NCI-H1417 treated with DMSO at 0.1 percent for 48 hours (cell line): ENCODE measurements around the gene GPC3.
"Not testable (repeated sequence)": the region's sequence is repeated elsewhere in the genome, so short reads cannot be mapped to it uniquely, and the experiment has no call there.

Experiments used
- DNase-seq: peaks from one replicate; lab custom pipeline; 2025; lab: John Stamatoyannopoulos, UW

The GPC3 gene

DNA sequence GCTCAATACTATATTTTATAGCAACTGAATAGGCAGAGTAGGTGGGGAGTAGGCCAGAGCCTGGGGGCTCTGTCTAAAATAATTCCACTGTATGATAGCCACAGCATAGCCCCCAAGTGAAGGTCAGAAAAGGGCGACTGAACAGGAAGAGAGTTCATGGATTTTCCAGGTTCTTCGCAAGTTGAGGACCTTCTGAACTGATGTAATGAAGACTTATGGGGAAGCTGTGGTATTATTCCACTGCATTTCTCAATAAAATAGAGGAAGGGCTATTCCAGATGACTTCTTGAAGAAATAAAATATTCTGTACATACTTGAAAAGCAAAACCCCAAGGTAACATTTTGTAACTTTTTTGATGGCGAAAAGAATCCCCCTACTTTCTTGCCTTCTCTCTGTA, 338.7 kb downstream of the GPC3 start:
- no peak for DNase-seq

DNA sequence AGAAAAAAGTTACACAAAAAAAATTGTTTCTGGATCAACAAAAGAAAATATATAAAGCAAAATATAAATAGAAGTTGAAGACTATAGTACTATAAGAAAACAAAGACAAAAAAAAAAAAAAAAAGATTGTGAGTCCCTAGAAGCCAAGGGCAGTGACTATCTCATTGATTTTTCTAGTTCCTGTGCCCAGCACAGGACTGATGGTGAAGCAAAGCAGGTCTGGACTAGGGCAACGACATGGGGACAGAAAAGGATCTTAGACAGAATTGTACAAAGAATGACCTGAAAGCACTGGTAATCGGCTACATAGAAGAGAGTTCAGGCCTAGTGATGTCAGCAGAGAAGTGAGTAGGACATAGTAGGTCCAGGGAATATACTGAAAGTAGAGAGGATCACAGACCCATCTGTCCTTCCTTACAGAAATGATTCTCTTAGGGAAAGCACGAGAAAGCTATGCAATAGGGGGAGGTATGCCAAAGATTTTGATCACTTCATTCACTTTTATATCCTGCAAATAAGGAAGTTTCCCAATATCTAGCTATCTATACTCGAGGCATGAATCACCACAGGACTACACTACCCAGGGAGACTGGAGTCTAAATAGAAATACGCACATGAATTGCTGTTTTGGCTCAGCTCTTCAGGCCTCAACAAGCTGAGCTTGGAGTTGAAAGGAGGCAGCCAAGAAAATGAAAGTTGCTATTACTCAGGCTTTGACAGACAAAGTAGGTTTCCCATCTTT, 339.2 kb downstream of the GPC3 start:
- DNase-seq: no peak

DNA sequence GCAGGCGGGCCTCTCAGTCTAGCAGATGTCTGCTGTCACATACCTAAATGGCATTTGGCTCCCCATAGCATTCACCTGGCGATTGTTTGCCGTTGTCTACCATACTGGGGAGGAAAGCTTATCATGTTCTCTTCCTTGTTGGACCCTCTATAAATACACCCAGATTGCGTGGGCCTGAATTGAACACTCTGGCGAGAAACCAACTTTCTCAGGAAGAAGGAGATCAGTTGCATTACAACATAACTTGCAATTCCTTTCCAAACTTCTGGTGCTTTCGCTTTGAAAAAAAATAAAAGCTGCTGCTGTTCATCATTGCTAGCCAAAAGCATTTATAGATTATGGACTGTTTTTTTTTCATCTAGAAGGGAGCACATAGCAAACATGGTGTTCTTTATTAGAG, 340.1 kb downstream of the GPC3 start:
- no peak for DNase-seq

DNA sequence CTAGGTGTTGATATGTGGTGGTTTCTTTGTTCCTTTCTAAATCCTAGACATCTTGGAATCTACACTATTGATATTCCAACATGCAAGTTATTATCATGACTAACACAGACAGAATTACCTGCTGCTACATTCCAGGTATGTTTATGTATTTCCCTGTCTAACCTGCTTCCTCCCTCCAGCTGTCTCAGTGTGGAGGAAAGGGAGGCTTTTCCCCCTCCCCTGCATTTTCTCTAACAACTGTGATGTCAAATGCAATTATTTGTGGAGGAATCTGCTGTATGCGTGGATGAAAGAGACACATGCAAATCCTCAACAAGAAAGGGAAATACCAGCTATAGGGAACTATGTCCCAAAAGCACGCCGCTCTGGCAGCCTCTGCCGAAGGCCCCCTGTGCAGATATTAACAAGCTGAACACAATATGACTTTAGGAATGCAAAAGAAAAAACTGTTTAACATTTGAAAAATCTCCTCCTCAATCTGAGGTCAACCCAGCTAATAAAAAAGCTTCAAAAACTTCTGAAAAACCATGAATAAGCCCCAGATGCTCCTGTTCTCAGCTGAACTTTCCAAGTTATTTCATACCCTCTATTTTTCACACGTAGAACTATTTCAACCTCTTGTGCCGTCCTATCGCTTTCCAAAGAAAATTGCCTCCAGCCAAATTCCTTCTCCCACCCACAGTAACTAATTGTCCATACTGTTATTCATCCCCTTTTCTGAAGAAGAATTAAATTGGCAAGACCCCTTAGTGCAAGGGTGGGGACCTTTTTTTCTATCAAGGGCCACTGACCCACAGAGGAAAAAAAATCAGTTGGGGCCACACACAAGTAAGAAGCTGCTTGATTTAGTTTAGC, 345.0 kb downstream of the GPC3 start:
- no peak for DNase-seq

DNA sequence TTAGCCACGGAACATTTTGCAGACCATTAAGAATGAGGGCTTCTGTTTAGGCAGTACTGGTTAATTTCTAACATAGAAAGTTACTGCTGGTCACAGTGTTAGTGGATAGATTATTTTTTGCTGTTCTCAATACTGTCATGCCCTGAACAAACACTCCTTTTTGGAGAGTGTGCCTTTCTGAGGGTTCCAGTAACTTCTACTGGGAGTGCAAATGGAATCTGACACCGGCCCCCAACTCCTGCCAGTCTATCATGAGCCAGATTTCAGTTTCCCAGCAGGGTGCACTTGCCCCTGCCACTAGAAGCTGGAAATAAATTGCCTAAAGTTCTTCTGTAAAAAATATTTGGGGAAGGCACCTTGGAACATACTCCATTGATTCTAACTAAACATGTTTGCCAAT, 345.7 kb downstream of the GPC3 start:
- no peak for DNase-seq

DNA sequence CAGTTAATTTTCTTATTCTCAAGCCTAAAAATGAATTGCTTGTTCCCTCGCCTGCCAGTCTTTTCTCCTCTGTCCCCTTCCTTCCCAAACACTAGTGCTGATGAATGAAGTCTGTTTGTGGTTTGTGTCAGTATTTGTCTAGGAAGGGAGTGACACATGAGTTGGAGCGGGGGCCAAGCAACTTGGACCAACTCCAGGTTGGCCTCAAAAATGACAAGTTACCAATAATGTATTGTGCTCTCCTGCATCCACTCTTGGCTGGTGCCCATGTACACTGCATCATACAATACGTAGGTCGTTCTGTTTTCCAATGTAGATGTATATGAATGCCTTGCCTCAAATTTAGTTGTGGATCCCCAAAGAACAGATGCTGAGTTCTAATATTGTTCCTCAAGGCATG, 347.1 kb downstream of the GPC3 start:
- no peak for DNase-seq

DNA sequence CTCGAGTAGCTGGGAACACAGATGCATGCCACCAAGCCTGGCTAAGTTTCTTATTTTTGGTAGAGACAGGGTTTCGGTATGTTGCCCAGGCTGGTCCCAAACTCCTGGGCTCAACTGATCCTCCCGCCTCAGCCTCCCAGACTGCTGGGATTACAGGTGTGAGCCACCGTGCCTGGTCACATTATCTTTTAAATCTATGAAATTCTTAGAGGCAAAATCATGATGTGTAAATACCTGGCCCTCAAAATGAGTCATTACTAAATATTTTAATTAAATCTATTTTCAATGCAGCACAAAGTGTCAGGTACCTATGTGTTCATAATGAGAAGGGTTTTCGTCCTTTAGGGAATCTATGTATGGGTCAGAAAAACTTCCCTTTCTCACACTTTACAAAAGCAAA, 347.6 kb downstream of the GPC3 start:
- DNase-seq: no peak

DNA sequence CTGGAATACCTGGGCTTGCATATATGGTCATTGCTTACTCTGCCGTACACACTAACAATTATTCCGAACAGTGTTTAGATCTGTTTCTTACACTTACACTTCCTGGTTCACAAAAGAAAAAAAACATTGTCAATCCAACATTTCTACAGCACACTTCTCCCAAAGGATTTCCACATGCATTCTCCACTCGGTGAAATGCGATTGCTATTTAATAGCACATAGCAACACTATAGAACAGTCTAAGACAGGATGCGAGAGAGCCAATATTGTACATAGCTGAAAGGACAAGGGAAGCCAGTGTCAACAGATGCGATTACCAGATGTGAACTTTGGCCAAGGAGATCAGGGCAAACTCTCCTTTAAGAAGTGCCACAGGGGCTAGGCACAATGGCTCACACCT, 349.4 kb downstream of the GPC3 start:
- DNase-seq: no peak

DNA sequence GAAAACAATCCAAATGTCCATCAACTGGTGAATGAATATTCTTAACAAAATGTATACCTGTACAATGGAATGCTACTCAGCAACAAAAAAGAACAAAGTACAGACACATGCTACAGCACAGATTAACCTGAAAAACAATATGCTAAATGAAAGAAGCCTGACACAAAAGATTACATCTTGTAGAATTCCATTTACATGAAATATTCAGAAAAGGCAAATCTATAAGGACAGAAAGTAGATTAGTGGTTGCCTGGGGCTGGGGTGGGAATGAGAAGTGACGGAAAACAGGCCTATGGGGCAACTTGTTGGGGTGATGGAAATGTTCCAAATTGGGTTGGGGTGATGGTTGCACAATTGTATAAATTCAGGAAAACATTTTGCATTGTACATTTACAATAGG, 351.0 kb downstream of the GPC3 start:
- no peak for DNase-seq

DNA sequence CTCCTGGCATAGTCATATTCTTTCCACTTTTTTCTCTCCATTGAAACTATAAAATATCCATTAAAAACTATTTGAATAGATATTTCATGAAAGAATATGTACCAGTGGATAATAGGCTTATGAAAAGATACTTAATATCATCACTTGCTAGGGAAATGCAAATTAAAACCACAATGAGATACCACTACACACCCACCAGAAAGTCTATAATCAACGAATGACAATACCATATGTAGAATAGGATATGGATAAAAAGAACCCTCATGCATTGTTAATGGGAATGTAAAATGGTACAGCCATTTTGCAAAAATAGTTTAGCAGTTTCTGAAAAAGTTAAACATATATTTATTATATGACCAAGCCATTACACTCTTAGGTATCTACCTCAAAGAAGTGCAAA, 351.4 kb downstream of the GPC3 start:
- no peak for DNase-seq

DNA sequence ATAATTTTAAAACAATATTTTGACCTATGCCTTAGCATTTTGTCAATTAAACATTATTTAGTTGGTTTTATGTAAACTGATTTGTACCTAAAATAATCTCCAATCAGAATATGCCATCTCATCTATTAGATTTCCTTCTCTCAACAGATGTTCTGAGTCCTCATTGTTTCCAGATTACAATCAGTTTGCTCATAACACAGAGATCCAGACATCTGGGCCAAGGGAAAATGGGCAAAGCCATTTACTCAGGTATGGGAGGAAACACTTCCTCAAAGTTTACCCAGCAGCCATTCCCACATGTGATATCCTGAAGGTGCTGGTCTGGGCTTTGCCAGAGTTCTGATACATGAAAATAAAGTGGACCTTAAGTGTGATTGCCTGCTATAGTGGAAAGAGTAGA, 352.2 kb downstream of the GPC3 start:
- no peak for DNase-seq

DNA sequence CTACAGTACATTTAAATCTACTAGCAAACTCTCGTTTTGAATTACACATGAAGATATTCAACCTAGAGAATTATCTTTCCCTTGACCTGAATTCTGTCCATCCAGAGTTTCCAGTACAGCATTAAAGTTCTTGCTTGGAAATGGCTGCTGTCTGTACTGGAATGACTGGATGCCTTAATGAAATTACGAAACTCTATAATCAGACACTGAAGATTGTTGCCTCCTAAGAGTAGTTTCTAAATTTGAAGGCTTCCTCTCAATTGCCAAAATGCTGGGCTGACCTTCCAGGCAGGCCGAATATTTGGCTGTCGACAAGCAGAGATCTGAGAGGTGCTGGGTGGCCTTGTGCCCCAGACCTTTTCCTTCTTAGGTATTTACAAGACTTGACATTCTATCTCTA, 355.0 kb downstream of the GPC3 start:
- DNase-seq: no peak

DNA sequence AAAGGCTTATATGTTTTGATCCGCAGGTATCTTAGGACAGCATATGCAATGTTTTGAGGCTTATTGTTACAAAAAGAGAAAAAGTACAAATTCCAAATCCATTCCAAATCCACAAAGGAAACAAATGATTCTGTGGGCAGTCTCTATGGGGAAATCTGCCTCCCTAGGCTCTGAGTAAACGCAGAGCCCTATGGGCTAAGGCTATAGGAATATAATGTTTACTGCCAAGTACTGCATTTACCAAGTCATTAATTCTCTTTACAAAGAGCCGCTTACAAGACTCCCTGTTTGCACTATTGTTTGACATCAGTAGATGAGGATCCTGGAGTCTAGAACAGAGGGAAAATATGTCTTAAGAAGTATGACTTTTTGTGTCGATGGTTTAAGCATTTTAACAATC, 357.7 kb downstream of the GPC3 start:
- DNase-seq: no peak

DNA sequence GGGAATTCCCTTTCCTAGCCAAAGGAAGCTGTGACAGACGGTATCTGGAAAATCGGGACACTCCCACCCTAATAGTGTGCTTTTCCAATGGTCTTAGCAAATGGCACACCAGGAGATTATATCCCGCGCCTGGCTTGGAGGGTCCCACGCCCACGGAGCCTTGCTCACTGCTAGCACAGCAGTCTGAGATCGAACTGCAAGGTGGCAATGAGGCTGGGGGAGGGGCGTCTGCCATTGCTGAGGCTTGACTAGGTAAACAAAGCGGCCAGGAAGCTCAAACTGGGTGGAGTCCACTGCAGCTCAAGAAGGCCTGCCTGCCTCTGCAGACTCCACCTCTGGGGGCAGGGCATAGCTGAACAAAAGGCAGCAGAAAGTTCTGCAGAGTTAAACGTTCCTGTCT, 364.0 kb downstream of the GPC3 start:
- not testable (repeated sequence) for DNase-seq

DNA sequence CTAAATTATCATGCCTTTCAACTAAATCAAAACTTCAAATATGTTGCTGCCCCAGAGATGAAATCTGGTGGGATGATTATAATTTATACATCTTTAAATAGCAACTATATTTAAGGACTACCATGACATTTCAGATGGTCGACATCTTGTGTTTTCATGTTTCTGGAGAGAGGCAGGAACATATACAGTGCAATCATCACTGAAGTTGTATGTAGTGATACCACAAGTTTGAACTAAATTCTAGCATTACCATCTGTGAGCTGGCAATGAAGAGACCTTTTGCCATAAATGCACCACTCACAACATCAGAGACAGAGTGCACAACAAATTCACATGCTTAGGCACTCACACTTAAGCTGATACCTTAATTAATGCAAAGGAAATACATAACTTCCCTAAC, 373.7 kb downstream of the GPC3 start:
- no peak for DNase-seq

DNA sequence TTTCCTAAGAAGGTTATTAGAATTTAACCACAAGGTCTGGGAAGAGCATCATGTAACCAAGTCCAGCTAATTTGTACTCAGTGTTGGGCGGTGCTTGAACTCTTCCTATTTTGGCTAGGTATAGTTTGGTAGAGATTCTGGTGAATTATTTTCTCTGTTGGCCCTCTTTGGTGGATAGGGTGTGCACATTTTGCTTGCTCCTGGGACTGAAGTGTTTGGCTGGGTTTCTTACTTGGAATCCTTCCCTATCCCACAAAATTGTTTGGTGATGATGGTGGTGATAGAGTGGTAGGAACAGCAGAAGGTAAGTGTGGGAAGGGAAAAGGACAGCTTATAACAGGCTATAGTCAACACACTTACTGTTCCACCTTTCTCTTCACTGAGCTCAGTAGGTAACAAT, 375.3 kb downstream of the GPC3 start:
- no peak for DNase-seq

DNA sequence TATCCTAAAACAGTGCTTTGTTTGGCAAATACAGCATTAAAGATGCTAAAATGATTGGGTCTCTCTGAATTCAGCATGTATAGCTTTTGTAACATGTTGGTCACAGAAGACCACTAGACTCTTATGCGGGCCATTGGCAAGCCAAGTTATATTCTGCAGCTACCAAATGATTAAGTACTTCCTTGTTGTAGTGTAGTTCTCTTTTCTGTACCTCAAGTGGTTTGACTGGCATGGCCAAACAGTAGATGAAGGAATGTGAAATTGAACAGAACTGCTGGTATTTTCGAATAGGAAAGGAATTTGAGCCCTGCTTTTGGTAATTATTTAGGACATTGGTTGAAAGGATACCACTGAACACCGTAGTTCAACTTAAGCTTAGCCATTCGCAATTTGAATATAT, 376.2 kb downstream of the GPC3 start:
- no peak for DNase-seq

DNA sequence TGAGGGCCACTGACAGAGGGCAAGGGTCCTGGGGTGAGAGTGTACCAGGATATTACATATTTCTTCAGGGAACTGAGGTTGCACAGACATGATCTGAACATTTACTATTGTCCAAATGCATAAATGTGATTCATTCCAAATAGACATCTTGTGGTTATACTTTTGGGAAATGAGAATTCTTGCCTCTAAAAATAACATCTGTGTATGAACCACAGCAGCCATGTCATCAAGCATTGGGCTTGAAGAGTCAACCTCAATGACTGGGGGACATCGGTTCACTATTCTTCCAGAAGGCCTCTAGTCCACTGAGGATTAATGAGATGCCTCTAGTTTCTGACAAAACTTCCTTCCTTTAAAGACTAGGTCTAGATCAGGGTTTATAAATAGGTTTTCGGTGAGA, 377.0 kb downstream of the GPC3 start:
- DNase-seq: no peak

DNA sequence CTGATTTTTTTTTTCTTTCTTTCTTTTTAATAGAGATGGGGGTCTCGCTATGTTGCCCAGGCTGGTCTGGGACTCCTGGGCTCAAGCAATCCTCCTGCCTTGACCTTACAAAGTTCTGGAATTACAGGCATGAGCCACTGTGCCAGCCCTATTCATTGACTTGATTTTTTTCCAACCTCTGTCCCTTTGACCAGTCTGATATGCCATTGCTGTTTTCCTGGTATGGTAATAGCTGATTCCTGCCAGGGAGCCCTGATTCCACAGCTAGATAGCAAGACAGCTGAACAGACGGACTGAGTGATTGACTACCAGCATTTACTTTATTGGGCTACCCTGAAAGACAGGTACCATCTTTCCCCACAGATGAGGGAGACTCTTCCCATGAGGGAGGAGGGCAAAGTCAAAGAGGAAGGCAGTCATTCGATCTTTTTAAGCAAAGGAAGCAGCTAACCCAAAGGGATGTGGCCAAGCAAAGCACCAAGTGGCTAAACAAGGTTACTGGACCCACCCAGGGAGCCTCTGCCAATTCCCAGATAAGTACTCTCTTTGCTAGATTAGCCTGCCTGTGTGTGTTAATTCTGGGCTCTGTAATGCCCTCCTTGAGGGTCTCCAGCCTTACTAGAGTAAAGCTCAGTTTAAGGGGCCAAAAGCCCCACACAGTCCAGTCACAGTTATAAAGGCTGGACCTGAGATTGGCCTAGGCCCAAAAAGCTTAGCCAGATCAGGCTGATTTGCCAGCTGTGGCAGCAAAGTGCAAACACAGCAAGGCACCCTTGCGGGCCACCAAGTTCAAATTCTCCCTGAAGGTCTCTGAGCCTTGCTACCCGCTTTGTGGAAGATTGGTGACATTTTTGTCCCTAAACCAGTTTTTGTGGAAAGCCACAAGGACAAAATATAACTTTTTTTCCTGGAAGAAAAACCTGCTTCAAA, 377.7 kb downstream of the GPC3 start:
- DNase-seq: no peak

DNA sequence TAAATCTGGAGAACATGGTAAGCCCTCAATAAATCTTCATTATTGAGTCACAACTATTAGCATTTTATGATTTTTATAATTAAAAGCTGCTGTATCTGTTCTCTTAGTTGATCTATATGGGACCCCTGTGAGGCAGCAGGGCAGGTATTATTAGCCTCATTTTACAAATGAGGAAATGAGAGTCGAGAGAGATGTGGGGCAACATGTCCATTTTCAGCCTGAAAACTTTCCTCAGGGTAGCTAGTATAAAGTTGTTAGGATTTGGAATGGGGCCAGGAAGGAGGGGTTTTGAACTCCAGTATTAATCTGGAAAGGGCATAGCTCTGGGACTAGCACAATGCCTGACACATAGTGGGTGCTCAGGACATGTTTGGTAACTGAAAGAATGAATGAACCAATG, 378.4 kb downstream of the GPC3 start:
- no peak for DNase-seq

DNA sequence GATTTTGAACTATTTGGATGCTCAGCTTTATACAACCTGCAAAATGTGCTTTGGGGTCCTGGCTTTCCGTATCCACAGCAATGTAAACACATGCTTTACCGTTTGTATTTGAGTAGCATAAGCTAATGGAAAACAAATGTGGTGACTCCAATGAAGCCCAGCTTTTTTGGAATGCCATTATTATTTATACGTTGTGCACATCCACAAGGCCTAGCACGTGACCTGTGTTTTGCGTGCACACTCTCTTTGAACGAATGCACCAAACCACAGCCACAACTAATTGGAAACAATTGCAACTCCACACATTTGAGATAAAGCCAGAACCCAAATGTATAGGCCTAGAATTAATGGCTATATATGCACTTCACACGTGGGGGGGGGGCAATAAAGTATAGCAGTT, 380.6 kb downstream of the GPC3 start:
- DNase-seq: no peak

DNA sequence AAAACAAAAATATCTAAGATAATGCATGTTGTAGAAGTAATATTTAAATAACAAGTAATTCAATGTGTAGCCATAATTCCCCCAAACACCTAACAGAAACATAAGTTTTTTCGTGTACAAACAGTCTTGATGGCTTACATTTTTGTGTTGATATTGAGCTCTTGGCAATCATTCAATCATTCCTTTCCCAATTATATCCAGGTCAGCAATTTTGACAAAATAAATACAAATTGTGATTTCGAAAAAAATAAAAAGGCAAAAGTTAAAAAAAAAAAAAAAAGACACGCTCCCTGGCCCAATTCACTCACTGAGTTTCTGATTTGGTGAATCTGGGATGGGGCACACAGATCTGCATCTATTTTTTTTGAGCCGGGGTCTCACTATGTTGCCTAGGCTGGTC, 382.5 kb downstream of the GPC3 start:
- DNase-seq: no peak

DNA sequence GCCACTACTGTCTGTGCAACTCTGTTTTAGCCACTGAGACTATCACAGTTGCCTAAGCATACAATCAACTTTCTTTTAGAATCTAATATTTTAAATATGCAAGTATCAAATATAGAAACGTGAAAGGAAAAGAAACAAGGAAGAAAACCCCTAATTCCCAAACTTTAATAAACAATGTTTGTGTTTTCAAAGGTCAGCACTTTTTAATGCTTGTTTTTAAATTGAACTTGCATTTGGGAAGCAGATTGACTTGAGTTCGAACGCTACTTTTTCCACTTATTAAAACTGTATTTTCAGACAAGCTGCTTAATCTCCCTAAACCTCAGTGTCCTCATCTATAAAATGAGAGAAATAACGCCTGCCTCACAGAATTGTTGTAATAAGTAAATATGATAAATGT, 384.3 kb downstream of the GPC3 start:
- DNase-seq: no peak
